HG03439 (cell line): ENCODE data around the gene CFAP20DC.
"Not testable (repeated sequence)": the region's sequence is repeated elsewhere in the genome, so short reads cannot be mapped to it uniquely, and the experiment has no call there.

Source experiments
- ATAC-seq: cut with Tn5 transposase; IDR thresholded peaks from one replicate; pipeline ENCODE4 v1.9.1; 2021; ENCODE audit warnings: mild to moderate bottlenecking, moderate library complexity; ENCODE audit not compliant: unreplicated experiment

Gene CFAP20DC

GRCh38 chr3:58706395-58707167, 343.2 kb downstream of the CFAP20DC start:
- no peak for ATAC-seq

- no peak for ATAC-seq
These were observed 345.1 kb downstream of the CFAP20DC start for GRCh38 chr3:58704745-58705144.

- not testable (repeated sequence) for ATAC-seq
These were observed 345.5 kb downstream of the CFAP20DC start for GRCh38 chr3:58704304-58704703.

- no peak for ATAC-seq
These were observed 351.6 kb downstream of the CFAP20DC start for GRCh38 chr3:58698246-58698645.

GRCh38 chr3:58697561-58697960, 352.3 kb downstream of the CFAP20DC start:
- no peak for ATAC-seq

GRCh38 chr3:58696813-58697212, 353.0 kb downstream of the CFAP20DC start:
- ATAC-seq = not testable (repeated sequence)

- no peak for ATAC-seq
These were observed 353.7 kb downstream of the CFAP20DC start for GRCh38 chr3:58696093-58696492.

GRCh38 chr3:58695284-58695683, 354.5 kb downstream of the CFAP20DC start:
- not testable (repeated sequence) for ATAC-seq

GRCh38 chr3:58693940-58694850, 355.6 kb downstream of the CFAP20DC start:
- no peak for ATAC-seq

GRCh38 chr3:58692484-58692883, 357.3 kb downstream of the CFAP20DC start:
- ATAC-seq = no peak
